GM12892 (cell line): ENCODE results near the gene COG5.

ENCODE experiments used
- POLR2A ChIP-seq: IDR thresholded peaks from 2 replicates; pipeline ENCODE4 v1.6.1; 2011; ENCODE audit warnings: low read depth, low read length, control low read depth
- TAF1 ChIP-seq: IDR thresholded peaks from 2 replicates; pipeline ENCODE4 v1.6.1; 2011; ENCODE audit warnings: low read depth, mild to moderate bottlenecking, control low read depth, low read length, borderline replicate concordance

DNA sequence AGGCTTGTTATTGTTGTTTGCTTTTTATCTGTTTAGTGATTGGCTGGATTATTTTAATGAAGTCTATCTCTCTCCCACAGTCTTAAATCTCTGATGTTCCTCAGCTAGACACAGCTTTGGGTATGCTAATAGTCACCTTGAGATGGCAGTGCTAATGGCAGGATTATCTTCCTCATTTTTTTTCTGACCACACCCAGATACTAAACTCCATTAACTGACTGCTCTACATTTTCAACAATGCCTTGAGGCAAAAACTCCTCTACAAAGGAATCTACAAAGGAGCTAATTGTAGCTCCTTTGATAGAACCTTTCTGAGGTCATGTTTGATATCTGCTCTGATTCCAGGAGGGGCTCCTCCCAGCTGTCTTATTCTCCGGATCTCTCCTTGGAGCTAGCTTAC lies 272.3 kb downstream of the COG5 start:
- TF ChIP-seq POLR2A (no peak), TAF1 (no peak)
